Activated CD8-positive, alpha-beta memory T cell treated with anti-CD3 and anti-CD28 coated beads, Interleukin-2, amount 50 U/mL, for 4 hours (primary cell): ENCODE measurements around the gene AMBRA1.
A peak's percentile ranks its signal among the peaks of the same experiment; 100 is the strongest.

Source experiments
- DNase-seq: peaks from one replicate; pipeline ENCODE4 v3.0.0-alpha.2; 2020

The AMBRA1 gene

DNA sequence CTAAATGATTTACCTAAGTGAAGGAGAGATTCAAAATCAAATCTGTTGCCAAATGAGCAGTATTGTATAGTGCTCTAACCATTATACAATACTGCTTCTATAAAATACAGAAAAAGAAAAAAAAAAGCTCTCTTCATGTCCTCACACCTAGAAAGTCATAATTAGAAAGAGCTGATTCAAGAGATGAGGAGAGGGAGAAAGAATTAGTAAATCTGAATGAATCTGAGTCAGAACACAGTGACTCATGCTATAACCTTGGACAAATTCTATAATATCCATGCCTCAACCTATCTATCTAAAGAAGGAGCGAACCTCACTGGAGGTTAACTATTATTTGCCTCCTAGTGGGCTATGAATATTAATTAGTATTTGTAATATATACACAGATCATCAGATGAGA, 29.4 kb downstream of the AMBRA1 start:
- DNase-seq: no peak

- no peak for DNase-seq
These were observed 31.3 kb downstream of the AMBRA1 start for GRCh38 chr11:46562527-46562926.

DNA sequence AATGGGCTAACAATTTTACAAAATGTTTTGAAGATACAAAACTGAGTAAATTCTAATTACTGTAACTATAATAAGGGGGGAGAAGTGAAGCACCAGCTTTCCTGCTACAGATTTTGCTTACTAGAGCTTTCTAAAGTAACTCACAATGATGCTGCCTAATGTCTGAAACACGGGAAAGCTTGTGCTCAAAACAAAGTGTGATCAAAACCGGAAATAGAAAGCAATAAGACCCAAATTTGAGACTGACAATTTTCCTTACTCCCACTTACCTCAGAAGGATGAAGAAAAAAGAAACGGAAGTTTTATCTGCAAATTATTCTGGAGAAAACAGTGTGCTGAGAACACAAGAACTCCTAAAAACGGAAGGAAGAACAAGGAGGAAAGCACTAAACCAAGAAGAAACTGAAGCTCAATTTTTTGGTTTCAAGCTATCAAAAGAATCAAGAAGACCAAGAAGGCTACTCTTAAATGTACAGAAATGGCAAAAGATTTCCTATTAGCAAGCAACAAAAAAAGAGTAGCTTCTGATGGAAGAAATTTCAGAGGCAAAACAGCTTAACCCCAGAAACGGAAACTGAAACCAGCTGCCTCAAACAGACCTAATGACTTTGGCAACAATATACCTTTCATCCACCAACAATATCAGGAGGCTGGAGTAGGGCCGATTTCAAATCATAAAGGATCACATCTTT, 33.4 kb downstream of the AMBRA1 start:
- DNase-seq: no peak

GRCh38 chr11:46559815-46560214, 34.0 kb downstream of the AMBRA1 start:
- DNase-seq: no peak

- DNase-seq: no peak
These were observed 36.1 kb downstream of the AMBRA1 start for GRCh38 chr11:46557684-46558151.

GRCh38 chr11:46555267-46556054, 38.4 kb downstream of the AMBRA1 start:
- DNase-seq: no peak

- DNase-seq: no peak
These were observed 39.3 kb downstream of the AMBRA1 start for GRCh38 chr11:46554213-46555147.

GRCh38 chr11:46553814-46554212, 40.0 kb downstream of the AMBRA1 start:
- DNase-seq: no peak

- DNase-seq: no peak
These were observed 42.6 kb downstream of the AMBRA1 start for GRCh38 chr11:46551261-46551660.

DNA sequence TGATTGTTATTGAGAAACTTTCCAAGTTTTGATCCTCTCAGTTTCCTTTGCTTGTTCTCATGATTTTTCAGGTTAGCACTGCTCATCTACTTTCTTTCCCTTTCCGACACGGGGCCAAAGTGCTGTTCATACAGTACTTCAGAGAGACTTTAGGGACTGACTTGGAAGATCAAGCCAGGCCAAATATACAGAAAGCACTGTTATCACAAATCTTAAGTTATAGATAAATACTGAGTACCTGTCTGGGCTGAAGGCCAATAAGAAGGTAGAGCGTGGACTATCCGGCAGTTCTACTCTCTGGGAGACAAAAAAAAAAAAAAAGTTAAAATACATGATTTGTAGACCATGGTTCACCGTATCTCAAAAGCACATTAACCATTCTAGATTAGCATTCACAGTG, 46.2 kb downstream of the AMBRA1 start:
- DNase-seq: no peak

- no peak for DNase-seq
These were observed 50.3 kb downstream of the AMBRA1 start for GRCh38 chr11:46543564-46543963.

DNA sequence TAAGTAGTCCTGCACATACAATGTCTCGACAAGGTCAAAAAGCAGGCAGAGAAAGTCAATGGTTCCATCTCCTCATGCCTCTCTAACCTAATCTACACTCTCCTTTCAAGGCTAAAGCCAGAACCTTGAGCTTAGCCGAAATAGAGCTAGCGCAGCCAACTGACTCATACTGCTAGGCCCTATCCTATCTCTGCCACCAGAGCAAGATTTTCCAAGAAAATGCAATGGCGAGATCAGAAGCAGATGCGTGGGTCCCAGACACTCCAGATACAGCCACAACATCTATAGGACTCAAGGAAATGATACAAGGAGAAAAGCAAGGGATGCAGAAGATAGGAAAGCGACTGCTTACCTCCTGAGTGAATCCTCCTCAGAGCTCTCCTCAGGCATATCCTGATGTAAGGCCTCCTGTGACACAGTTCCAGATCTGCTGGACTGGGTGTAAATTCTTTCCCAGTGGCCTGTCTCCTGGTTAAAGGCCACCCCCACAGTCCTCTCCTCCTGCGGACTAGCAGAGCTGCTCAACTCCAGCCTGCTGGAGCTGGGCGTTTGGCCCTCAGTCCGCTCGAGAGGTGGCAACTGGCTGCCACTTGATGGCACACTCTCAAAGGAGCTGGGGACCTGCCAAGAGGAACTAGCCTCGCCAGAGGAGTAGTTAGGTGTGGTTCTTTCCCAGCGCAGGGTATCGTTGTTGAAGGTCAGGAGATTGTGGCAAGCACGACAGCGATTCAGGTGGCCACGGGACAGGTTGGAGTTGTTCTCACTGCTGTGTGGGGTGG, 52.0 kb downstream of the AMBRA1 start:
- no peak for DNase-seq

DNA sequence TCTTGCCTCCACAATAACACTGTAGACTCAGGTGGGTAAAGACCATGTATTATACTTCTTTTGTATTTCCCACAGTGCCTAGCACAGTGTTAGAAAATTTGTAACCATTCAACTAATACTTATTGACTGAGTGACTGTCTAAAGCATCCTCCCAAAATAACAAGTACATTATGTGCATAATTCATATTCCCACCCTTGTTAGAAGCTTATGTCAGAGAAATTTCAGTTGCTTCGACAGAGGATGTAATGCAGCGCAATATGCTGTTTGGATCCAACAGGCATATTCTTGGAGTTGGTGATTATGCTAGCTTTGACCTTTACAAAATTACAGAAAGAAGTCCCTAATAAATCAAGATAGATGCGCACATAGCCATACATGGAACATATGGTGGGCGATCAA, 53.0 kb downstream of the AMBRA1 start:
- no peak for DNase-seq

DNA sequence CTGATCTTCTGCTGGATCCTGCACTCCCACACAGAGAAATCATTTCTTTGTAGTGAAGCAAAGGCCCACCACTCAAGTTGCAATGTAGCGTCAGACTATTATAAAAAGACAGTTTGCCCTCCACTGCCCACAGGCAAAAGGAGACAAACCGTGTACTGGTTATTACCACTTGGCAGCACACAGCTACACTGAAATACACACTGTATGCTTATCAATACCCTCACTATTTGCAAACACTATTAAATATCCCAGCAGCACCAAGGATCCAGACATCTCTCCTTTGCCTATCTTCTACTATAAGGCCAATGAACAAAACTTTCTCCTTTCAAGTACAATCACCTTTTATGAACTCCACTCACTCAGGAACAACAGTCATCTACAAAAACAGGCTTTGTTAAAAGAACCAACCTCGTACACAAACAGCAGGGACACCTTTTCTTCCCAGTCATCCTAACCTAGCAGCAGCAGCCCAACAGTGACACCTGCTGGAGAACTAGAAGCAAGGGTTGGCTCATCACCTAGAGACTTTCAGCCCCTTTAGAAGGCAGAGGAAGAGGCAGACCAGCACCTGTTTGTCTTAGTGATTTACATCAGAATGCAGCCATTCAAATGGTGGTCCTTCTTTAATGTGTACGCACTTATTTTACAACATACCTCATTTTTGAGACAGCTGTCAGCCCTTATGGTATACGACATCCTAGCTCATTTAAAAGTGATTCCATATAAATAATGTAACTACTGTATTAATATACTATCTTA, 56.1 kb downstream of the AMBRA1 start:
- peak; percentile 49 for DNase-seq

DNA sequence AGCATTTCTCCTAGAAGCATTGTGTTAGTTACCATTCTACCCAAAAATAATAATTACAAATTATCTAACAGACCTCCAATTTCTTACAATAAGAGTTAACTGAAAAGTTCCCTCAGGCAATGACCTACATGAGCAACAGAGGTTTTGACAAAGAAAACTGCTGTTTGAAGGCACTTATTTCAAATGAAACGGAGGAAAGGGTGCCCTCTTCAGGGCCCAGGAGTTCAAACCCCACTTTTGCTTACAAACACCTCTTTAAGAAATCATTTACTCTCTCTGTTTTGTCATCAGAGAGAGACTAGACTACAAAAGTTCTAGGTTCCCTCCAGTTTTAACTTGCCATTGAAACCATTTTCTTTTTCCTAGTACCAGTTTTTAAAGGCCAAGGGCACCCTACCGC, 56.7 kb downstream of the AMBRA1 start:
- DNase-seq: no peak

DNA sequence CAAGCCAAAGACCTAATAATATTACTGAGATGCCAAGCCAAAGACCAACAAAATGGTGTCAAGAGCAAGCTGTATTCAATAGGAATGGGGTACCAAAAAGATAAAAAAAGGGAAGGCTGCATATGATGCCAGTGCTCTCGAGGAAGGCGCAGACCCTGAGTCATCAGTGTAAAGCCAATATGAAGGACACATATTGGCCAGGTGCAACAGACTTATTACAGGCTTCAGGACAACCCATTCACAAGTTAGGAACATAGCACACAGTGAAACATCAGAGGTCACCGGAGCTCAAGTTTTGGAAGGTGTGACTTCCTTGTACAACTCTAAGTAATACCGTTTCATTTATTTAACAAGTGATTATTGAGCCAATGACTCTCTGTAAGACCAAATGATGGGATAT, 58.1 kb downstream of the AMBRA1 start:
- no peak for DNase-seq

GRCh38 chr11:46534711-46535110, 59.1 kb downstream of the AMBRA1 start:
- DNase-seq: no peak

DNA sequence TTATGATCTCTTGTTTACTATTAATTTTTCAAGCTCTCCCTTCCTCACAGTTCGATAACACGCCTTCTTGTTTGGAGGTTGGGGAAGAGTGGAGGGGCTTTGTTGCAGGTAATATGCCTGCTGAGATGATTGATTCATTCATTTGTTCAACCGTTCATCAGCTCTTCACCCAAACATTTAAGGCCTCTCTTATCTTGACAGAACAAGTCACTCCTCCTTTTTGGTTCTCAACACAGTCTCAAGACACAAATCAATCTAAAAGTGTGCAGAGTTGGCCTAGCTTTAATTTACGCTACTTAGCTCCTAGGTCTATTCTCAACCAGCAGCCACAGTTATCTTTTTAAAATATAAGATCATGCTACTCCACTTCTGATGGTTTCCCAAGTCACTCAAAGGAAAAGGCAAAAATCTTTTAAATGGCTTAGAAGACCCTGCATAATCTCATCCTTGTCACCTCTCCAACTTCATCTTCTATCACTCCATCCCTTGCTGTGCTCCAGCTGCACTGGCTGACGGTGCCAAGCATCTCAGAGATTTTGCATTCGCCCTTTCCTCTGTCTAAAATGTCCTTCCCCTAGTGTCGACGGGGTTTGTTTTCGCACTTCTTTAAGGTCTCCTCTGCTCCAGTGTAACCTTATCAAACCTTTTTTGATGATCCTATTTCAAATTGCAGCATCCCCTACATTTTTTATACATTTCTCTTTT, 60.3 kb downstream of the AMBRA1 start:
- DNase-seq: no peak

DNA sequence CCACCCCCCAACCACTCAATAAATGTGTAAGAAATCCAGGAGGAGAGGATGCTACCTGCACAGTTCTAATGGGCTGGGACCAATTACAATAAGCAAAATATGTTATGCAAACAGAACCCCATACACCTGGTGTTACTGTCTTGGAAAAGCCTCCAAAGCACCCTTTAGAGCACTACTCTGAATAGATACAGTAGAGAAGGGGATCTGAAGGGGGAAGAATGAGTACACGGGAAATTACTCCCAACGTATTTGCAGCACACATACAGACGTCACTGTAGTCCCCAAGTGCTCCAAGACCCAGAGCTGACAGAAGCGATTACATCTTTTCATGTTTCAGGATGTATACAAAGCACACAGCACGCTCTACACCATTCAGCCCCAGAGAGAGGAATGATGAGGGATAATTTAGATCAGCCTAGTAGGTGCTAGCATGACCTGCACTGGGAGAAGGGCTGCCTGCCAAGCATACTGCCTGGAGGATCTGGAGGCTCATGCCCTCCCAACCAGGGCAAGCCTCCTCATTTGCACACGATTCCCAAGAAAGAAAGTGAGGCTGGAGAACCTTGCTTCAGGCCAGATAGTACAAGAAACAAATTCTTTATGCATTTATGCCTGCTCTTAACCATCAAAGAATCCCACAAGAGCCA, 63.8 kb downstream of the AMBRA1 start:
- no peak for DNase-seq

DNA sequence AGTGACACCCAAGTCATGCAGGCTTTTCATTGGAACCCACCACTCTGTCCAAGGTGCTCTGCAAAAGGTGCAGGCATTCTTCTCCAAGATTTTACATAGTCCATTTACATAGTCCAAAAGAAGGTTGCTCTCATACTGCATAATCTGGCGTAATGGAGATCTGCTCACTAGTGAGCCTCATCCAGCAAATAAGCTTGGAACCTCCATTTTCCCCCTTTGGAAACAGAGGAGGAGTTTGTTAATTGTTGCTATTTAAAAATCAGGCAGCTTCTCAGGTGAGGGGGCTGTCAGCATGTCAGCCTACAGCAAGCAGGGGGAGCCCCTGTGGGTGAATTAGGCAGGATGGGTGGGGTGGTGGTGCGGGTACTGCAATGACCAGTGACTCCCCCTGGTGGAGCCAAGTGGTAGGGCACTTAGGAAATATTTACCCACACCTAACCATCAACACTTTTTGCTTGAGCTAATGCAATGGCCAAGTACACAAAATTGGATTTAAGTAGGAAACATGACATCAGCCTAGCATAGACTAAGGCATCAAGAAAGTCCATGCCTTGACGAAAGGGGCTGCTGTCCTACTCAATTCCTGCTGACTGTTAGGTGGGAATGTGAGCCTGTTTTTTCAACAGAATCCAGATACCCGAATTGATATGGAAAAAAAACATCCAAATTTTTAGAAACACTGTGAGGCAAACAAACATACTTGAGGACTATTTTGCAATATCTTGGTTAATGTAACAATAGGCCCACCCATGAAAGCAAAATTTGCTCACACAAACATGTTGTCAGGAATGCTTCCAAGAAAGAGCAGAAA, 64.5 kb downstream of the AMBRA1 start:
- DNase-seq: peak; percentile 78
